Measurements from ENCODE around the gene CALHM5.

DNA sequence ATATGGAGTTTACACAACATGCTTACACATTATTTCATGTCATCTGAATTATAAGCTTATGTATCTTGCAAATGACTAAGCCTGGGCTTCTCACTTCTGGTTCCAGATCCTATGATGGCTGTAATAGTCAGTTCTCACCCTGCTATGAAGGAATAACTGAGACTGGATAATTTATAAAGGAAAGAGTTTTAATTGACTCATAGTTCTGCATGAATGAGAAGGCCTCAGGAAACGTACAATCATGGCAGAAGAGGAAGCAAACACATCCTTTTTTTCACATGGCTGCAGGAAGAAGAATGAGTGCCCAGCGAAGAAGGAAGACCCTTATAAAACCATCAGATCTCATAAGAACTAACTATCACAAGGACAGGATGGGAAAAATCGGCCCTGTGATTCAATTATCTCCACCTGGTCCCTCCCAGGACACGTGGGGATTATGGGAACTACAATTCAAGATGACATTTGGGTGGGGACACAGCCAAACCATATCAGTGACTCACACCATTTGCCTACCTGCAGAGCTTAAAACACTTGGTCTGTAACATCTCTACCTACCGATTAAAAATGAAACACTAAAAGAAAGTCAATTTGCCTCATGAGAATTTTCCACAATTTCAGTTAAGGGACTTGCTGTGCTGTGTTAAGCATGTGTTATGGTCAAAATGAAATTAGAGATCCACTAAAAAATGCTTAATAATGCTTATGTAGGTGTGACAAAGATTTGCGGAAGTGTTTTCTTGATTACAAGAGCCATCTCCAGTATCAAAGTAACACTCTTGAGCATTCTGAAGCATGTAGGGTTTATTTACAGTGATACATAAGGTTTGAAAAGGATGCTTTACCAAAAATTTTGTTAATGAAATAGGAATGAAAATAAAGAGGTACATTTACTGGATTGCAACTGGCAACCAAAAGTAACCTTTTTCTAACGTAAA lies 57.6 kb downstream of the CALHM5 start:
- TF ChIP-seq, protein P1, sequence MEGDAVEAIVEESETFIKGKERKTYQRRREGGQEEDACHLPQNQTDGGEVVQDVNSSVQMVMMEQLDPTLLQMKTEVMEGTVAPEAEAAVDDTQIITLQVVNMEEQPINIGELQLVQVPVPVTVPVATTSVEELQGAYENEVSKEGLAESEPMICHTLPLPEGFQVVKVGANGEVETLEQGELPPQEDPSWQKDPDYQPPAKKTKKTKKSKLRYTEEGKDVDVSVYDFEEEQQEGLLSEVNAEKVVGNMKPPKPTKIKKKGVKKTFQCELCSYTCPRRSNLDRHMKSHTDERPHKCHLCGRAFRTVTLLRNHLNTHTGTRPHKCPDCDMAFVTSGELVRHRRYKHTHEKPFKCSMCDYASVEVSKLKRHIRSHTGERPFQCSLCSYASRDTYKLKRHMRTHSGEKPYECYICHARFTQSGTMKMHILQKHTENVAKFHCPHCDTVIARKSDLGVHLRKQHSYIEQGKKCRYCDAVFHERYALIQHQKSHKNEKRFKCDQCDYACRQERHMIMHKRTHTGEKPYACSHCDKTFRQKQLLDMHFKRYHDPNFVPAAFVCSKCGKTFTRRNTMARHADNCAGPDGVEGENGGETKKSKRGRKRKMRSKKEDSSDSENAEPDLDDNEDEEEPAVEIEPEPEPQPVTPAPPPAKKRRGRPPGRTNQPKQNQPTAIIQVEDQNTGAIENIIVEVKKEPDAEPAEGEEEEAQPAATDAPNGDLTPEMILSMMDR (IDR thresholded peaks at IDR 0.05) = no peak
- TF ChIP-seq POLR2A (IDR thresholded peaks at IDR 0.05) = no peak
